CD14-positive monocyte (primary cell): ENCODE results near the gene ARID2. TPM values are rescaled to one million over a fixed set of nuclear protein-coding genes. Genes with fewer than 3 reads are reported as not detected.

Experiments used
- DNase-seq, 3 donors: peaks; one replicate each; pipeline ENCODE4 v3.0.0-alpha.2; 2011 to 2022
- H2AFZ ChIP-seq: 2 replicates; pipeline ENCODE4 v1.6.0; 2012; ENCODE audit warnings: mild to moderate bottlenecking, low read depth, low read length, inconsistent platforms; ENCODE audit not compliant: insufficient read depth, poor library complexity, severe bottlenecking
- H3K27ac ChIP-seq, 2 donors: 1 replicate in 1 of 2; 2 replicates in 1 of 2; pipeline ENCODE4 v1.5.1; 2012 to 2013; ENCODE audit warnings: low read length in 2 of 2, control low read depth in 1 of 2, inconsistent platforms in 1 of 2, low read depth in 1 of 2, mild to moderate bottlenecking in 1 of 2
- H3K27me3 ChIP-seq, 2 donors: one replicate each; pipeline versions ENCODE4 v1.6.0 to v1.6.1; 2011 to 2013; ENCODE audit warnings: low read length in 2 of 2; ENCODE audit not compliant: control insufficient read depth in 2 of 2, insufficient read depth in 2 of 2
- H3K36me3 ChIP-seq, 2 donors: replicated peaks in 1 of 2; 1 replicate in 1 of 2; 2 replicates in 1 of 2; pipeline versions ENCODE4 v1.5.1 to v1.6.1; 2012 to 2013; ENCODE audit warnings: low read length in 2 of 2, control low read depth in 1 of 2, inconsistent platforms in 1 of 2, mild to moderate bottlenecking in 1 of 2; ENCODE audit not compliant: insufficient read depth in 2 of 2, control insufficient read depth in 1 of 2
- H3K4me1 ChIP-seq, 2 donors: 1 replicate in 1 of 2; 2 replicates in 1 of 2; pipeline versions ENCODE4 v1.5.1 to v1.6.1; 2012 to 2013; ENCODE audit warnings: low read length in 2 of 2, control low read depth in 1 of 2, inconsistent platforms in 1 of 2, mild to moderate bottlenecking in 1 of 2, moderate library complexity in 1 of 2; ENCODE audit not compliant: insufficient read depth in 2 of 2, control insufficient read depth in 1 of 2
- H3K4me2 ChIP-seq: replicated peaks from 2 replicates; pipeline ENCODE3; 2012; ENCODE audit warnings: low read length, moderate library complexity, mild to moderate bottlenecking; ENCODE audit not compliant: poor library complexity, severe bottlenecking; ENCODE audit errors: extremely low read depth
- H3K4me3 ChIP-seq, 3 experiments: fragments of 200-600 bp in 1 of 3; sonication (generic) in 1 of 3; replicated peaks in 1 of 3; 1 replicate in 2 of 3; 2 replicates in 1 of 3; pipeline ENCODE4 v1.5.1; 2011 to 2013; ENCODE audit warnings: low read length in 3 of 3, mild to moderate bottlenecking in 3 of 3, control low read depth in 2 of 3, low read depth in 2 of 3, inconsistent platforms in 1 of 3, moderate library complexity in 1 of 3
- H3K79me2 ChIP-seq: 2 replicates; pipeline ENCODE4 v1.6.0; 2012; ENCODE audit warnings: mild to moderate bottlenecking, control low read depth, inconsistent platforms, low read length, moderate library complexity; ENCODE audit not compliant: insufficient read depth
- H3K9ac ChIP-seq: 2 replicates; pipeline ENCODE4 v1.6.0; 2017; ENCODE audit warnings: low read length, mild to moderate bottlenecking; ENCODE audit not compliant: insufficient read depth, poor library complexity, severe bottlenecking
- H3K9me3 ChIP-seq, 2 donors: replicated peaks in 1 of 2; 1 replicate in 1 of 2; 2 replicates in 1 of 2; pipeline versions ENCODE4 v1.5.1 to v1.6.1; 2012 to 2013; ENCODE audit warnings: low read length in 2 of 2, control low read depth in 1 of 2; ENCODE audit not compliant: control insufficient read depth in 1 of 2, insufficient read depth in 1 of 2
- H4K20me1 ChIP-seq: 2 replicates; pipeline ENCODE4 v1.6.0; 2012; ENCODE audit warnings: mild to moderate bottlenecking, low read length, control low read depth, moderate library complexity; ENCODE audit not compliant: insufficient read depth
- H3K27ac Mint-ChIP-seq, 7 donors: one replicate each; pipeline ENCODE4 v1.8.0; 2020; ENCODE audit warnings: mild to moderate bottlenecking in 7 of 7, mixed read lengths in 7 of 7, moderate library complexity in 6 of 7, inconsistent platforms in 2 of 7
- H3K27me3 Mint-ChIP-seq, 3 donors: one replicate each; pipeline ENCODE4 v1.8.0; 2021 to 2022; ENCODE audit warnings: low read depth in 3 of 3, mild to moderate bottlenecking in 3 of 3, mixed read lengths in 3 of 3, moderate library complexity in 3 of 3, inconsistent platforms in 1 of 3
- H3K36me3 Mint-ChIP-seq, 2 donors: one replicate each; pipeline ENCODE4 v1.8.0; 2020; ENCODE audit warnings: mixed read lengths in 2 of 2, inconsistent platforms in 1 of 2, mild to moderate bottlenecking in 1 of 2
- H3K4me1 Mint-ChIP-seq: one replicate; pipeline ENCODE4 v1.8.0; 2020; ENCODE audit warnings: mild to moderate bottlenecking, mixed read lengths
- H3K4me3 Mint-ChIP-seq, 2 donors: one replicate each; pipeline ENCODE4 v1.8.0; 2020; ENCODE audit warnings: mild to moderate bottlenecking in 2 of 2, mixed read lengths in 2 of 2, moderate library complexity in 1 of 2
- H3K9me3 Mint-ChIP-seq, 7 donors: one replicate each; pipeline ENCODE4 v1.8.0; 2020 to 2022; ENCODE audit warnings: mixed read lengths in 7 of 7, mild to moderate bottlenecking in 6 of 7, moderate library complexity in 6 of 7, inconsistent platforms in 2 of 7
- WGBS: methylation state at CpG from one replicate; pipeline ENCODE4 v1.1.5; 2013; ENCODE audit warnings: missing lambda C conversion rate; ENCODE audit not compliant: insufficient coverage; 5-methylcytosine and 5-hydroxymethylcytosine counted together
- intact Hi-C, 2 donors: fragments of 100-400 bp; cut with micrococcal nuclease; formaldehyde crosslinking; loops; one replicate each; pipeline versions ENCODE4 v1.15.0 to v1.15.1; 2023
- polyA plus RNA-seq, 3 donors: library from polyadenylated mRNA; depleted of rRNA in 1 of 3; unstranded in 2 of 3; stranded (reverse) in 1 of 3; fragments of 300-500 nt in 2 of 3; fragments of >200 nt in 1 of 3; fragmentation: Illumina TruSeq in 2 of 3; gene quantifications; 1 replicate in 2 of 3; 2 replicates in 1 of 3; pipeline ENCODE4 v1.2.3, GENCODE V29; 2012 to 2021
- TF ChIP-seq, protein P1 (sequence below): fragments of 200-600 bp; IDR thresholded peaks from one replicate; pipeline ENCODE4 v1.8.0; 2022; ENCODE audit warnings: antibody characterized with exemption, mild to moderate bottlenecking

Gene ARID2
- polyA plus RNA-seq, 3 donors: 3.0 to 8.0 (median 4.7) TPM

- Histone ChIP-seq H3K27me3 (no peaks in the 10 kb centered on the region), H3K4me1 (no peaks in the 10 kb centered on the region), H3K27ac (no peak overlapping the region), H3K9me3 (no peaks in the 10 kb centered on the region), H3K9ac (no peak overlapping the region), H3K4me3 (no peak overlapping the region), H3K4me2 (no peak overlapping the region), H3K36me3 (peaks cover 0 to 8% of the 10 kb centered on the region in 2 donors), H2AFZ (no peak overlapping the region), H3K79me2 (peaks cover 22% of the 10 kb centered on the region), H4K20me1 (peaks cover 7% of the 10 kb centered on the region)
- no CpG with 5 or more reads among the region's 2 CpGs for WGBS
- Mint-ChIP-seq H3K27me3 (no peaks in the 10 kb centered on the region), H3K36me3 (peaks cover 16 to 23% of the 10 kb centered on the region in 2 donors), H3K4me3 (no peak overlapping the region), H3K4me1 (peaks cover 3% of the 10 kb centered on the region), H3K9me3 (peaks cover 0 to 5% (median 0%) of the 10 kb centered on the region in 7 donors), H3K27ac (no peak overlapping the region)
- no peak for DNase-seq
- TF ChIP-seq, protein P1, sequence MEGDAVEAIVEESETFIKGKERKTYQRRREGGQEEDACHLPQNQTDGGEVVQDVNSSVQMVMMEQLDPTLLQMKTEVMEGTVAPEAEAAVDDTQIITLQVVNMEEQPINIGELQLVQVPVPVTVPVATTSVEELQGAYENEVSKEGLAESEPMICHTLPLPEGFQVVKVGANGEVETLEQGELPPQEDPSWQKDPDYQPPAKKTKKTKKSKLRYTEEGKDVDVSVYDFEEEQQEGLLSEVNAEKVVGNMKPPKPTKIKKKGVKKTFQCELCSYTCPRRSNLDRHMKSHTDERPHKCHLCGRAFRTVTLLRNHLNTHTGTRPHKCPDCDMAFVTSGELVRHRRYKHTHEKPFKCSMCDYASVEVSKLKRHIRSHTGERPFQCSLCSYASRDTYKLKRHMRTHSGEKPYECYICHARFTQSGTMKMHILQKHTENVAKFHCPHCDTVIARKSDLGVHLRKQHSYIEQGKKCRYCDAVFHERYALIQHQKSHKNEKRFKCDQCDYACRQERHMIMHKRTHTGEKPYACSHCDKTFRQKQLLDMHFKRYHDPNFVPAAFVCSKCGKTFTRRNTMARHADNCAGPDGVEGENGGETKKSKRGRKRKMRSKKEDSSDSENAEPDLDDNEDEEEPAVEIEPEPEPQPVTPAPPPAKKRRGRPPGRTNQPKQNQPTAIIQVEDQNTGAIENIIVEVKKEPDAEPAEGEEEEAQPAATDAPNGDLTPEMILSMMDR: no peak
- intact Hi-C loops: no loop called here
Observed at GRCh38 chr12:45801625-45802024, 72.1 kb downstream of the ARID2 start.

- no peaks in the 10 kb centered on the region for H3K27me3 Mint-ChIP-seq
- H3K9me3 Mint-ChIP-seq: peaks cover 0 to 5% (median 0%) of the 10 kb centered on the region in 7 donors
- peaks cover 0 to 8% of the 10 kb centered on the region in 2 donors for H3K36me3 ChIP-seq
- no peak overlapping the region for H3K4me2 ChIP-seq
- peaks cover 16 to 23% of the 10 kb centered on the region in 2 donors for H3K36me3 Mint-ChIP-seq
- H3K27ac ChIP-seq: no peak overlapping the region
- no peak overlapping the region for H3K27ac Mint-ChIP-seq
- H3K4me3 ChIP-seq: no peak overlapping the region
- intact Hi-C loops: no loop called here
- no peak overlapping the region for H3K4me3 Mint-ChIP-seq
- peaks cover 33% of the 10 kb centered on the region for H3K79me2 ChIP-seq
- H3K9me3 ChIP-seq: no peaks in the 10 kb centered on the region
- no peaks in the 10 kb centered on the region for H3K27me3 ChIP-seq
- peaks cover 3% of the 10 kb centered on the region for H3K4me1 Mint-ChIP-seq
- peaks cover 14% of the 10 kb centered on the region for H4K20me1 ChIP-seq
- no peaks in the 10 kb centered on the region for H3K4me1 ChIP-seq
- H3K9ac ChIP-seq: no peak overlapping the region
- TF ChIP-seq, protein P1: no peak
- no peak for DNase-seq
- H2AFZ ChIP-seq: no peak overlapping the region
Observed at GRCh38 chr12:45803111-45803510, 73.6 kb downstream of the ARID2 start.
